ENCODE measurements around the gene CHST3.

DNA sequence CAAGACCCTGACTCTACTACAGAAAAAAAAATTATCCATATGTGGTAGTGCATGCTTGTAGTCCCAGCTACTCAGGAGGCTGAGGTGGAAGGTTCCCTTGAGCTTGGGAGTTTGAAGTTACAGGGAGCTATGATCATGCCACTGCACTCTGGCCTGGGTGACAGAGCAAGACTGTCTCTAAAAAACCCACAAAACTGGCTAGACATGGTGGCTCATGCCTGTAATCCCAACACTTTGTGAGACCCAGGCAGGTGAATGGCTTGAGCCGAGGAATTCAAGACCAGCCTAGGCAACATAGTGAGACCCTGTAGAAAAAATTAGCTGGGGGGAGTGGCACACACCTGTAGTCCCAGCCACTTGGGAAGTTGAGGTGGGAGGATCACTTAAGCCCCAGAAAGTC lies 32.9 kb upstream of the CHST3 start:
- TF ChIP-seq, protein P1, sequence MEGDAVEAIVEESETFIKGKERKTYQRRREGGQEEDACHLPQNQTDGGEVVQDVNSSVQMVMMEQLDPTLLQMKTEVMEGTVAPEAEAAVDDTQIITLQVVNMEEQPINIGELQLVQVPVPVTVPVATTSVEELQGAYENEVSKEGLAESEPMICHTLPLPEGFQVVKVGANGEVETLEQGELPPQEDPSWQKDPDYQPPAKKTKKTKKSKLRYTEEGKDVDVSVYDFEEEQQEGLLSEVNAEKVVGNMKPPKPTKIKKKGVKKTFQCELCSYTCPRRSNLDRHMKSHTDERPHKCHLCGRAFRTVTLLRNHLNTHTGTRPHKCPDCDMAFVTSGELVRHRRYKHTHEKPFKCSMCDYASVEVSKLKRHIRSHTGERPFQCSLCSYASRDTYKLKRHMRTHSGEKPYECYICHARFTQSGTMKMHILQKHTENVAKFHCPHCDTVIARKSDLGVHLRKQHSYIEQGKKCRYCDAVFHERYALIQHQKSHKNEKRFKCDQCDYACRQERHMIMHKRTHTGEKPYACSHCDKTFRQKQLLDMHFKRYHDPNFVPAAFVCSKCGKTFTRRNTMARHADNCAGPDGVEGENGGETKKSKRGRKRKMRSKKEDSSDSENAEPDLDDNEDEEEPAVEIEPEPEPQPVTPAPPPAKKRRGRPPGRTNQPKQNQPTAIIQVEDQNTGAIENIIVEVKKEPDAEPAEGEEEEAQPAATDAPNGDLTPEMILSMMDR (IDR thresholded peaks at IDR 0.05; ENCODE audit: low read depth, low read length), result no peak
- no peak for TF ChIP-seq EZH2phosphoT487 (IDR thresholded peaks at IDR 0.05; ENCODE audit: low read depth)

Measured in OCI-LY3 (cell line).